SK-N-SH (cell line): ENCODE measurements around the gene RNF166. TPM values are rescaled to one million over a fixed set of nuclear protein-coding genes. Genes with fewer than 3 reads are reported as not detected.

Experiments
- CTCF ChIA-PET: fragments of 300-600, 350-600 bp; formaldehyde crosslinking; extraction: SDS; loops from one replicate; lab custom pipeline; 2021; lab: Yijun Ruan, JAX
- POLR2A ChIA-PET: fragments of 350-600 bp; sonication (Branson Sonifier 250); formaldehyde crosslinking; extraction: SDS; loops from one replicate; lab custom pipeline; 2020; ENCODE audit warnings: antibody characterized with exemption, inconsistent platforms; lab: Yijun Ruan, JAX
- DNase-seq: peaks from one replicate; pipeline ENCODE4 v3.0.0; 2012
- H2AFZ ChIP-seq: fragments of 200-600 bp; sonication (generic); 2 replicates; pipeline ENCODE4 v1.8.1; 2016; ENCODE audit warnings: antibody characterized with exemption, mild to moderate bottlenecking, low read depth
- H3F3A ChIP-seq: fragments of 200-600 bp; sonication (generic); replicated peaks from 2 replicates; pipeline ENCODE3; 2016; ENCODE audit warnings: antibody characterized with exemption, mild to moderate bottlenecking; ENCODE audit not compliant: insufficient read depth
- H3K27ac ChIP-seq, 2 experiments: fragments of 200-500 bp in 1 of 2; fragments of 200-600 bp in 1 of 2; sonication (Bioruptor generic) in 1 of 2; sonication (generic), shearing (Covaris generic) in 1 of 2; 2 replicates each; pipeline versions ENCODE4 v1.5.1 to v1.6.1; 2014 to 2016; ENCODE audit warnings: low read depth in 2 of 2, inconsistent platforms in 1 of 2, low read length in 1 of 2, mild to moderate bottlenecking in 1 of 2, mixed read lengths in 1 of 2
- H3K27me3 ChIP-seq: fragments of 200-600 bp; sonication (generic), shearing (Covaris generic); 2 replicates; pipeline ENCODE4 v1.6.1; 2016; ENCODE audit warnings: mixed run types; ENCODE audit not compliant: insufficient read depth
- H3K36me3 ChIP-seq, 2 experiments: fragments of 200-500 bp in 1 of 2; fragments of 200-600 bp in 1 of 2; sonication (Bioruptor generic) in 1 of 2; sonication (generic) in 1 of 2; replicated peaks in 1 of 2; 2 replicates each; pipeline versions ENCODE3 to v1.5.1; 2014 to 2016; ENCODE audit warnings: low read length in 1 of 2, mild to moderate bottlenecking in 1 of 2; ENCODE audit not compliant: insufficient read depth in 2 of 2, control insufficient read depth in 1 of 2
- H3K4me1 ChIP-seq, 2 experiments: fragments of 200-500 bp in 1 of 2; fragments of 200-600 bp in 1 of 2; sonication (Bioruptor generic) in 1 of 2; sonication (generic), shearing (Covaris generic) in 1 of 2; 2 replicates each; pipeline versions ENCODE4 v1.5.1 to v1.6.1; 2014 to 2016; ENCODE audit warnings: low read depth in 1 of 2, low read length in 1 of 2, mixed run types in 1 of 2; ENCODE audit not compliant: insufficient read depth in 2 of 2, control insufficient read depth in 1 of 2
- H3K4me2 ChIP-seq: fragments of 200-600 bp; sonication (generic), shearing (Covaris generic); 2 replicates; pipeline ENCODE4 v1.6.1; 2017; ENCODE audit warnings: mixed run types
- H3K4me3 ChIP-seq, 2 experiments: fragments of 200-500 bp in 1 of 2; fragments of 200-600 bp in 1 of 2; sonication (Bioruptor generic) in 1 of 2; sonication (generic), shearing (Covaris generic) in 1 of 2; 2 replicates each; pipeline versions ENCODE4 v1.5.1 to v1.8.1; 2014 to 2016; ENCODE audit warnings: low read depth in 2 of 2, inconsistent platforms in 1 of 2, low read length in 1 of 2, mild to moderate bottlenecking in 1 of 2, mixed read lengths in 1 of 2, moderate library complexity in 1 of 2
- H3K79me2 ChIP-seq: fragments of 200-600 bp; sonication (generic); 2 replicates; pipeline ENCODE4 v1.8.1; 2017; ENCODE audit warnings: mild to moderate bottlenecking; ENCODE audit not compliant: insufficient read depth
- H3K9ac ChIP-seq: fragments of 200-600 bp; sonication (generic); 2 replicates; pipeline ENCODE4 v1.6.1; 2017; ENCODE audit warnings: mixed run types
- H3K9me2 ChIP-seq: fragments of 200-600 bp; sonication (generic); 2 replicates; pipeline ENCODE4 v1.6.1; 2017; ENCODE audit warnings: mixed run types
- H3K9me3 ChIP-seq: fragments of 200-600 bp; sonication (generic); 2 replicates; pipeline ENCODE4 v1.6.1; 2017; ENCODE audit warnings: mixed run types, mild to moderate bottlenecking, moderate library complexity
- H4K20me1 ChIP-seq: fragments of 200-600 bp; sonication (generic); 2 replicates; pipeline ENCODE4 v1.6.1; 2017; ENCODE audit warnings: mild to moderate bottlenecking, mixed run types; ENCODE audit not compliant: insufficient read depth
- CTCF ChIP-seq: fragments of 200-600 bp; sonication (generic); IDR thresholded peaks from 2 replicates; pipeline ENCODE4 v1.6.1; 2017; ENCODE audit warnings: antibody characterized with exemption, mild to moderate bottlenecking, moderate library complexity
- EP300 ChIP-seq, 2 experiments: IDR thresholded peaks; 2 replicates each; pipeline versions ENCODE4 v1.4.0 to v1.6.1; 2012; ENCODE audit warnings: borderline replicate concordance in 1 of 2, low read depth in 1 of 2, low read length in 1 of 2
- EZH2phosphoT487 ChIP-seq: fragments of 200-600 bp; sonication (generic); IDR thresholded peaks from 2 replicates; pipeline ENCODE4 v1.6.1; 2017; ENCODE audit warnings: low read depth, mixed run types, mild to moderate bottlenecking, antibody characterized with exemption, moderate library complexity, borderline replicate concordance
- FOSL2 ChIP-seq: IDR thresholded peaks from 2 replicates; pipeline ENCODE4 v1.4.0; 2012; ENCODE audit warnings: low read depth, mild to moderate bottlenecking, moderate library complexity, borderline replicate concordance
- GATA2 ChIP-seq: sonication (generic); formaldehyde crosslinking; IDR thresholded peaks from 2 replicates; pipeline ENCODE4 v1.5.0; 2020; ENCODE audit warnings: mild to moderate bottlenecking, missing genetic modification reagents
- MXI1 ChIP-seq: IDR thresholded peaks from 2 replicates; pipeline ENCODE4 v1.6.1; 2012; ENCODE audit warnings: mild to moderate bottlenecking, low read depth, low read length, improper control_type of control experiment
- NFIC ChIP-seq: IDR thresholded peaks from 2 replicates; pipeline ENCODE4 v1.4.0; 2012; ENCODE audit warnings: borderline replicate concordance
- PBX3 ChIP-seq: IDR thresholded peaks from 2 replicates; pipeline ENCODE4; 2012
- POLR2AphosphoS5 ChIP-seq: IDR thresholded peaks from 2 replicates; pipeline ENCODE4 v1.6.1; 2012; ENCODE audit warnings: low read depth, low read length
- REST ChIP-seq: IDR thresholded peaks from 2 replicates; pipeline ENCODE4 v1.6.1; 2012; ENCODE audit warnings: mild to moderate bottlenecking, low read depth, low read length, moderate library complexity
- RXRA ChIP-seq: IDR thresholded peaks from 2 replicates; pipeline ENCODE4 v1.4.0; 2012; ENCODE audit warnings: low read depth, mild to moderate bottlenecking, borderline replicate concordance
- TEAD4 ChIP-seq: IDR thresholded peaks from 2 replicates; pipeline ENCODE4 v1.4.0; 2012; ENCODE audit warnings: mild to moderate bottlenecking, borderline replicate concordance; ENCODE audit not compliant: insufficient read depth
- USF2 ChIP-seq: fragments of 150-350 bp; IDR thresholded peaks from 2 replicates; pipeline ENCODE4 v1.6.1; 2017; ENCODE audit warnings: antibody characterized with exemption, low read length, low read depth, borderline replicate concordance
- ZBTB33 ChIP-seq: IDR thresholded peaks from 2 replicates; pipeline ENCODE4 v1.4.0; 2012; ENCODE audit warnings: low read depth, borderline replicate concordance
- WGBS: methylation state at CpG from one replicate; pipeline ENCODE4 v1.1.6; 2017; ENCODE audit warnings: low lambda C conversion rate; 5-methylcytosine and 5-hydroxymethylcytosine counted together
- polyA plus RNA-seq, 3 experiments: library from polyadenylated mRNA; depleted of rRNA; stranded (reverse); fragments of >200 nt; gene quantifications; 2 replicates each; pipeline ENCODE4 v1.2.3, GENCODE V29; 2012

The RNF166 gene
- polyA plus RNA-seq, 1 of the 3 experiments (the other 2 are of a cell fraction) = 17.2 TPM

GRCh38 chr16:88752386-88753002, 46.3 kb upstream of the RNF166 start (continued):
- no peak for TF ChIP-seq POLR2AphosphoS5

- H3K9ac ChIP-seq = no peak overlapping the region
- H3K4me1 ChIP-seq = peaks cover 8 to 12% of the 10 kb centered on the region in 2 experiments; a peak in 2 of 4 replicates
- peaks cover 0 to 5% of the 10 kb centered on the region in 2 experiments for H3K36me3 ChIP-seq
- H3K27ac ChIP-seq = no peak overlapping the region
- H2AFZ ChIP-seq = no peak overlapping the region
- no peaks in the 10 kb centered on the region for H3K9me2 ChIP-seq
- no peak for DNase-seq
- H3F3A ChIP-seq = peaks cover 13% of the 10 kb centered on the region
- peaks cover 66% of the 10 kb centered on the region for H4K20me1 ChIP-seq
- no peak overlapping the region for H3K4me3 ChIP-seq
- no peak overlapping the region for H3K4me2 ChIP-seq
- H3K79me2 ChIP-seq = peaks cover 88% of the 10 kb centered on the region
- no peaks in the 10 kb centered on the region for H3K27me3 ChIP-seq
- no peak for TF ChIP-seq EZH2phosphoT487
- TF ChIP-seq FOSL2 = no peak
- no peaks in the 10 kb centered on the region for H3K9me3 ChIP-seq
- POLR2A ChIA-PET = no interaction called here
- CTCF ChIA-PET = interaction anchor here (0.9 to 30.9 kb wide), 3 partner anchors 10 to 29 kb away, joined by 3 to 540 read pairs (median 5); no protein-coding TSS in a partner anchor
- WGBS = 100% methylated on average over 1 of the region's 12 CpGs
Measured at GRCh38 chr16:88750854-88751253, 44.6 kb upstream of the RNF166 start.

- Histone ChIP-seq H3K36me3 (peaks cover 0 to 5% of the 10 kb centered on the region in 2 experiments), H3K79me2 (peaks cover 74% of the 10 kb centered on the region), H3K27me3 (no peaks in the 10 kb centered on the region), H3K27ac (no peak overlapping the region), H3K9me3 (no peaks in the 10 kb centered on the region), H3K4me3 (no peak overlapping the region), H3K9me2 (no peaks in the 10 kb centered on the region), H4K20me1 (peaks cover 51% of the 10 kb centered on the region), H3K4me1 (no peaks in the 10 kb centered on the region; a peak in 1 of 4 replicates), H3F3A (peaks cover 4% of the 10 kb centered on the region), H3K9ac (no peak overlapping the region), H2AFZ (no peak overlapping the region), H3K4me2 (no peak overlapping the region)
- POLR2A ChIA-PET = no interaction called here
- CTCF ChIA-PET = interaction anchor here (1.4 to 30.9 kb wide), 2 partner anchors 9 to 418 kb away, joined by 5 to 540 read pairs; no protein-coding TSS in a partner anchor
- WGBS = 95% methylated on average over 20 of the region's 26 CpGs
- DNase-seq = no peak
- TF ChIP-seq TEAD4 = no peak
- no peak for TF ChIP-seq PBX3
- no peak for TF ChIP-seq ZBTB33
- TF ChIP-seq NFIC = no peak
- no peak for TF ChIP-seq CTCF
- no peak for TF ChIP-seq USF2
- no peak for TF ChIP-seq RXRA
- TF ChIP-seq GATA2 (CRISPR knock-in tag) = no peak
- TF ChIP-seq EP300 (IDR thresholded peaks at IDR 0.05; ENCODE audit: borderline replicate concordance in 1 of 2, low read depth in 1 of 2, low read length in 1 of 2) = no peak
- TF ChIP-seq MXI1 = no peak
- no peak for TF ChIP-seq REST
Measured at GRCh38 chr16:88749358-88749757, 43.1 kb upstream of the RNF166 start.
